A549 (cell line): Measurements from ENCODE around the gene MTOR. TPM values are rescaled to one million over a fixed set of nuclear protein-coding genes. Genes with fewer than 3 reads are reported as not detected.

Experiments used
- ATAC-seq, 2 experiments: fragments of 200-7000 bp in 1 of 2; fragments of >200 bp in 1 of 2; cut with Nextera tagmentation in 1 of 2; cut with Tn5 transposase in 1 of 2; 3 replicates each; pipeline versions ENCODE4 v1.8.0 to v1.9.1; 2018 to 2020; ENCODE audit warnings: mild to moderate bottlenecking in 1 of 2, moderate library complexity in 1 of 2
- CTCF ChIA-PET: fragments of 300-600 bp; sonication (Branson Sonifier 250); formaldehyde crosslinking; extraction: SDS; loops from one replicate; lab custom pipeline; 2021; ENCODE audit warnings: antibody characterized with exemption, inconsistent platforms; lab: Yijun Ruan, JAX
- POLR2A ChIA-PET: fragments of 350-600 bp; formaldehyde crosslinking; extraction: SDS; loops from one replicate; lab custom pipeline; 2021; ENCODE audit warnings: antibody characterized with exemption, inconsistent platforms; lab: Yijun Ruan, JAX
- DNase-seq, 2 experiments: peaks; one replicate each; pipeline versions ENCODE4 v3.0.0 to v3.0.0-alpha.2; 2011 to 2016; ENCODE audit warnings: low read depth in 1 of 2, low spot score in 1 of 2
- FAIRE-seq: peaks from 2 replicates; lab custom pipeline; 2011; peaks lifted over from hg19 to GRCh38; lab: Jason Lieb, UNC
- H3K27ac ChIP-seq, 2 experiments: fragments of >200 bp; sonication (Bioruptor Twin); formaldehyde crosslinking; 3 replicates each; pipeline ENCODE4 v1.5.1; 2016 to 2017
- H3K4me1 ChIP-seq: fragments of >200 bp; sonication (Bioruptor Twin); formaldehyde crosslinking; 3 replicates; pipeline ENCODE4 v1.6.1; 2016
- H3K4me2 ChIP-seq: fragments of >200 bp; sonication (Bioruptor Twin); formaldehyde crosslinking; 3 replicates; pipeline ENCODE4 v1.6.1; 2016
- H3K4me3 ChIP-seq: fragments of >200 bp; sonication (Bioruptor Twin); formaldehyde crosslinking; 3 replicates; pipeline ENCODE4 v1.5.1; 2016
- H3K9me3 ChIP-seq: fragments of >200 bp; sonication (Bioruptor Twin); formaldehyde crosslinking; 3 replicates; pipeline ENCODE4 v1.6.1; 2016
- CBX2 ChIP-seq: fragments of 200-600 bp; sonication (generic); IDR thresholded peaks from 2 replicates; pipeline ENCODE4 v1.6.1; 2016; ENCODE audit warnings: low read depth, mild to moderate bottlenecking, borderline replicate concordance
- CBX8 ChIP-seq: fragments of 200-600 bp; sonication (generic); IDR thresholded peaks from 2 replicates; pipeline ENCODE4 v1.6.1; 2016
- CHD4 ChIP-seq: fragments of 200-600 bp; sonication (generic); IDR thresholded peaks from 2 replicates; pipeline ENCODE4 v1.6.1; 2016; ENCODE audit warnings: antibody characterized with exemption, mild to moderate bottlenecking, borderline replicate concordance
- CTCF ChIP-seq: fragments of >200 bp; sonication (Bioruptor Twin); formaldehyde crosslinking; IDR thresholded peaks from 3 replicates; pipeline ENCODE4 v1.5.1; 2016
- E2F6 ChIP-seq: IDR thresholded peaks from 2 replicates; pipeline ENCODE4 v1.6.1; 2012; ENCODE audit warnings: low read depth, borderline replicate concordance
- GATA3 ChIP-seq: IDR thresholded peaks from 2 replicates; pipeline ENCODE4 v1.6.1; 2012; ENCODE audit warnings: borderline replicate concordance
- HEYL ChIP-seq: fragments of 250-450 bp; sonication (Bioruptor Pico); IDR thresholded peaks from 2 replicates; pipeline ENCODE4 v1.8.0; 2021; ENCODE audit warnings: mild to moderate bottlenecking, moderate library complexity
- HOXA7 ChIP-seq: fragments of 250-450 bp; sonication (Bioruptor Pico); IDR thresholded peaks from 2 replicates; pipeline ENCODE4 v1.5.0; 2020; ENCODE audit warnings: mild to moderate bottlenecking, moderate library complexity
- JUNB ChIP-seq: fragments of >200 bp; sonication (Bioruptor Twin); formaldehyde crosslinking; IDR thresholded peaks from 2 replicates; pipeline ENCODE4 v1.6.1; 2016
- KDM1A ChIP-seq: fragments of 200-600 bp; sonication (generic); IDR thresholded peaks from 2 replicates; pipeline ENCODE4 v1.6.1; 2016; ENCODE audit warnings: low read depth, mild to moderate bottlenecking
- NPAS2 ChIP-seq: fragments of 250-450 bp; sonication (Bioruptor Pico); IDR thresholded peaks from 2 replicates; pipeline ENCODE4 v1.8.0; 2022; ENCODE audit warnings: mild to moderate bottlenecking, moderate library complexity, borderline replicate concordance
- NR3C1 ChIP-seq: fragments of >200 bp; sonication (Bioruptor Twin); formaldehyde crosslinking; IDR thresholded peaks from 3 replicates; pipeline ENCODE4 v1.6.1; 2017
- PHF8 ChIP-seq: fragments of 200-600 bp; sonication (generic); IDR thresholded peaks from 2 replicates; pipeline ENCODE4 v1.6.1; 2016; ENCODE audit warnings: low read depth, mild to moderate bottlenecking, antibody characterized with exemption, moderate library complexity, borderline replicate concordance
- POLR2AphosphoS2 ChIP-seq: conservative IDR thresholded peaks from 2 replicates; pipeline ENCODE4 v1.6.1; 2012; ENCODE audit warnings: low read length, improper control_type of control experiment, inconsistent platforms
- RAD21 ChIP-seq, 2 experiments: fragments of >200 bp in 1 of 2; sonication (Bioruptor Twin) in 1 of 2; formaldehyde crosslinking in 1 of 2; IDR thresholded peaks in 1 of 2; conservative IDR thresholded peaks in 1 of 2; 2 replicates in 1 of 2; 3 replicates in 1 of 2; pipeline ENCODE4 v1.6.1; 2012 to 2018; ENCODE audit warnings: inconsistent platforms in 1 of 2
- RARB ChIP-seq: fragments of 250-450 bp; sonication (Bioruptor Pico); IDR thresholded peaks from 2 replicates; pipeline ENCODE4 v1.8.0; 2021; ENCODE audit warnings: mild to moderate bottlenecking, moderate library complexity
- RNF2 ChIP-seq: fragments of 200-600 bp; sonication (generic); IDR thresholded peaks from 2 replicates; pipeline ENCODE4 v1.6.1; 2016; ENCODE audit warnings: low read depth, mild to moderate bottlenecking, antibody characterized with exemption, moderate library complexity, borderline replicate concordance
- TFCP2L1 ChIP-seq: fragments of 250-450 bp; sonication (Bioruptor Pico); IDR thresholded peaks from 2 replicates; pipeline ENCODE4 v1.5.0; 2021; ENCODE audit warnings: mild to moderate bottlenecking
- TP53 ChIP-seq: fragments of 250-450 bp; sonication (Bioruptor Pico); IDR thresholded peaks from 2 replicates; pipeline ENCODE4 v1.5.0; 2021; ENCODE audit warnings: mild to moderate bottlenecking, moderate library complexity
- ZSCAN20 ChIP-seq: fragments of 250-450 bp; sonication (Bioruptor Pico); IDR thresholded peaks from 2 replicates; pipeline ENCODE4 v1.8.0; 2022; ENCODE audit warnings: mild to moderate bottlenecking, moderate library complexity
- WGBS: methylation state at CpG from one replicate; pipeline ENCODE4 v1.1.6; 2017; ENCODE audit errors: missing lambda C conversion rate; 5-methylcytosine and 5-hydroxymethylcytosine counted together
- polyA plus RNA-seq, 4 experiments: library from polyadenylated mRNA; depleted of rRNA in 3 of 4; stranded (reverse); fragments of >200 nt; fragmentation: RNase III in 1 of 4; extraction: RNeasy Plus Mini Kit Qiagen cat#74134 plus additional on column Dnase treatment in 1 of 4; gene quantifications; 2 replicates in 3 of 4; 3 replicates in 1 of 4; pipeline ENCODE4 v1.2.3, GENCODE V29; 2011 to 2017

MTOR gene
- polyA plus RNA-seq, 2 of the 4 experiments (the other 2 are of a cell fraction) = 15.7 to 28.5 TPM

- no peak for TF ChIP-seq ZSCAN20 (CRISPR knock-in tag)
- TF ChIP-seq KDM1A = no peak
- TF ChIP-seq HEYL = no peak
- no peak for TF ChIP-seq E2F6
- no peak for TF ChIP-seq RARB (CRISPR knock-in tag)
- TF ChIP-seq CTCF = no peak
- ChIA-PET CTCF (no interaction called here), POLR2A (no interaction called here)
- H3K4me1 ChIP-seq = peaks cover 4% of the 10 kb centered on the region; the same call in 1 of the 3 replicates
- H3K9me3 ChIP-seq = no peaks in the 10 kb centered on the region
- no peak for ATAC-seq
- H3K4me3 ChIP-seq = no peak overlapping the region
- no peak for FAIRE-seq
- no peak overlapping the region for H3K27ac ChIP-seq
- 93% methylated on average over 7 of the region's 7 CpGs for WGBS
- no peak overlapping the region for H3K4me2 ChIP-seq
- no peak for DNase-seq
Observed at GRCh38 chr1:11156963-11157362, 105.4 kb downstream of the MTOR start.

GRCh38 chr1:11156441-11156840 lies 105.9 kb downstream of the MTOR start:
- Histone ChIP-seq H3K27ac (no peak overlapping the region), H3K9me3 (no peaks in the 10 kb centered on the region), H3K4me2 (no peak overlapping the region), H3K4me3 (no peak overlapping the region), H3K4me1 (peaks cover 4% of the 10 kb centered on the region; the same call in 1 of the 3 replicates)
- ChIA-PET POLR2A (no interaction called here), CTCF (no interaction called here)
- ATAC-seq (no peak), FAIRE-seq (no peak), DNase-seq (no peak)
- TF ChIP-seq GATA3 = no peak
- TF ChIP-seq PHF8 = no peak
- no peak for TF ChIP-seq RARB (CRISPR knock-in tag)
- TF ChIP-seq RNF2 = no peak
- TF ChIP-seq CBX8 = no peak
- no peak for TF ChIP-seq CHD4
- TF ChIP-seq NPAS2 (CRISPR knock-in tag) = no peak
- no peak for TF ChIP-seq CTCF
- TF ChIP-seq NR3C1 = no peak
- TF ChIP-seq CBX2 = no peak
- no peak for TF ChIP-seq TFCP2L1 (CRISPR knock-in tag)
- TF ChIP-seq HOXA7 = no peak
- TF ChIP-seq POLR2AphosphoS2 = no peak
- WGBS = 86% methylated on average over 3 of the region's 3 CpGs

- WGBS = 91% methylated on average over 3 of the region's 3 CpGs
- Histone ChIP-seq H3K4me3 (no peak overlapping the region), H3K27ac (no peak overlapping the region), H3K4me1 (peaks cover 2% of the 10 kb centered on the region; the same call in 1 of the 3 replicates), H3K9me3 (no peaks in the 10 kb centered on the region), H3K4me2 (no peak overlapping the region)
- FAIRE-seq (no peak), DNase-seq (no peak), ATAC-seq (no peak)
- TF ChIP-seq RAD21 (conservative IDR thresholded peaks at IDR 0.05 in 1 of 2, IDR thresholded peaks at IDR 0.05 in 1 of 2) (no peak), JUNB (no peak), TP53 (CRISPR knock-in tag) (no peak), HEYL (no peak), CTCF (no peak), CHD4 (no peak)
- ChIA-PET CTCF (no interaction called here), POLR2A (no interaction called here)
Observed at GRCh38 chr1:11153184-11153583, 109.2 kb downstream of the MTOR start.
